Smooth muscle cell (in vitro differentiated cells): ENCODE data around the gene SPATA20. TPM values are rescaled to one million over a fixed set of nuclear protein-coding genes. Genes with fewer than 3 reads are reported as not detected.

Experiments
- DNase-seq: peaks from one replicate; lab custom pipeline; 2025; ENCODE audit not compliant: unreplicated experiment; lab: John Stamatoyannopoulos, UW
- H2AFZ ChIP-seq: fragments of 200-600 bp; sonication (generic); 2 replicates; pipeline ENCODE4 v1.6.0; 2016; ENCODE audit warnings: antibody characterized with exemption, low read depth, mild to moderate bottlenecking
- H3F3A ChIP-seq: fragments of 200-600 bp; sonication (generic); 2 replicates; pipeline ENCODE4 v1.6.0; 2017; ENCODE audit warnings: antibody characterized with exemption, low read depth
- H3K27ac ChIP-seq: fragments of 200-600 bp; sonication (generic); 2 replicates; pipeline ENCODE4 v1.5.1; 2016; ENCODE audit warnings: low read depth, mild to moderate bottlenecking
- H3K27me3 ChIP-seq: fragments of 200-600 bp; sonication (generic); 2 replicates; pipeline ENCODE4 v1.6.1; 2016; ENCODE audit warnings: low read depth, mild to moderate bottlenecking
- H3K36me3 ChIP-seq: fragments of 200-600 bp; sonication (generic); 2 replicates; pipeline ENCODE4 v1.5.1; 2016; ENCODE audit warnings: low read depth
- H3K4me1 ChIP-seq: fragments of 200-600 bp; sonication (generic); 2 replicates; pipeline ENCODE4 v1.5.1; 2016; ENCODE audit warnings: low read depth
- H3K4me2 ChIP-seq: fragments of 200-600 bp; sonication (generic); 2 replicates; pipeline ENCODE4 v1.6.0; 2016; ENCODE audit warnings: mild to moderate bottlenecking
- H3K4me3 ChIP-seq: fragments of 200-600 bp; sonication (generic); 2 replicates; pipeline ENCODE4 v1.5.1; 2016; ENCODE audit warnings: mild to moderate bottlenecking
- H3K79me2 ChIP-seq: fragments of 200-600 bp; sonication (generic); 2 replicates; pipeline ENCODE4 v1.6.0; 2016; ENCODE audit warnings: low read depth, mild to moderate bottlenecking
- H3K9ac ChIP-seq: fragments of 200-600 bp; sonication (generic); 2 replicates; pipeline ENCODE4 v1.6.0; 2016; ENCODE audit warnings: low read depth
- H3K9me3 ChIP-seq: fragments of 200-600 bp; sonication (generic); replicated peaks from 2 replicates; pipeline ENCODE4 v1.5.1; 2016; ENCODE audit warnings: low read depth
- H4K20me1 ChIP-seq: fragments of 200-600 bp; sonication (generic); 2 replicates; pipeline ENCODE4 v1.6.0; 2016; ENCODE audit warnings: low read depth
- CTCF ChIP-seq: fragments of 200-600 bp; sonication (generic); IDR thresholded peaks from 2 replicates; pipeline ENCODE4 v1.5.1; 2017; ENCODE audit warnings: borderline replicate concordance, mild to moderate bottlenecking, antibody characterized with exemption; ENCODE audit not compliant: insufficient read depth, poor library complexity, severe bottlenecking
- WGBS: methylation state at CpG from one replicate; pipeline ENCODE4 v1.1.7; 2016; ENCODE audit warnings: low lambda C conversion rate; 5-methylcytosine and 5-hydroxymethylcytosine counted together
- polyA plus RNA-seq: library from polyadenylated mRNA; unstranded; fragments of >200 nt; fragmentation: Nextera tagmentation; extraction: Ambion mirVana; gene quantifications from 2 replicates; pipeline ENCODE4 v1.2.1, GENCODE V29; 2016
- total RNA-seq: library from RNA; depleted of rRNA; stranded (reverse); fragments of >200 nt; gene quantifications from 2 replicates; pipeline ENCODE4 v1.2.3, GENCODE V29; 2014

Gene SPATA20
- total and polyA plus RNA-seq, 2 experiments from 2014 or later, result 61.0 to 62.7 TPM

- Histone ChIP-seq H2AFZ (no peak overlapping the region), H3K9ac (no peak overlapping the region)
These were observed 7.0 kb upstream of the SPATA20 start for GRCh38 chr17:50539762-50540559.

DNA sequence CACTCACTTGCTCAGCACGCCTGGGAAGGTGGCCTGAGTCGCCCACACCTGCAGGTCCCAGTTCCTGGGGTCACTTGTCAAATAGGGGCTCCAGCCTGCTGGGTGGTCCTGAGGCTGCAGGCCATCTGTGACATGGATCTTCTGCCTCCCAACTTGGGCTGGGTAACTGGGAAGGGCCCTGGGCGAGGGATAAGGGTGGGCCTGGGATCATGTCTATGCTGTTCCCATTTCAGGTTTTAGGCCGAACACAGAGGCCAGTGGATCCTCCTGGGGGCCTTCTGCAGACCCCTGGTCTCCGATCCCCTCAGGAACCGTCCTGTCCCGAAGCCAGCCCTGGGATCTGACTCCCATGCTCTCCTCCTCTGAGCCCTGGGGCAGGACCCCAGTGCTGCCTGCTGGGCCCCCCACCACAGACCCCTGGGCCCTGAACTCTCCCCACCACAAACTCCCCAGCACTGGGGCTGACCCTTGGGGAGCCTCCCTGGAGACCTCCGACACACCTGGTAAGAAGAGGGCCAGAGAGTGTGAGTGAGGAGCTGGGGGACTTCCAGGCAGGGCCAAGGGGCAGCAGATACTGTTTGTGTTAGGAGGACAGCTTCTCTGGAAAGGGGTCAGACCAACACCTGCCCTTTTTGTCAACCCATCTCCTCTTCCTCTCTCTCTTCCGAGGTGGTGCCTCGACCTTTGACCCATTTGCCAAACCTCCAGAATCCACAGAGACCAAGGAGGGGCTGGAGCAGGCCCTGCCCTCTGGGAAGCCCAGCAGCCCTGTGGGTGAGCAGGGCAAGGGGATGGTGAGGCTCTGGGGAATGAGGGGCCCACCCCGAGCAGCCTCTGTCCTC is 6.2 kb upstream of the SPATA20 start:
- no peak overlapping the region for H3K9ac ChIP-seq
- no peaks in the 10 kb centered on the region for H3K36me3 ChIP-seq
- H3K27me3 ChIP-seq, result no peaks in the 10 kb centered on the region
- H3K4me1 ChIP-seq, result peaks cover 14% of the 10 kb centered on the region
- no peaks in the 10 kb centered on the region for H3K79me2 ChIP-seq
- TF ChIP-seq CTCF, result no peak
- H4K20me1 ChIP-seq, result no peaks in the 10 kb centered on the region
- WGBS, result 96% methylated on average over 8 of the region's 11 CpGs
- no peak overlapping the region for H2AFZ ChIP-seq
- no peaks in the 10 kb centered on the region for H3K9me3 ChIP-seq
- peak overlapping the region; percentile 53 for H3K4me3 ChIP-seq
- no peak for DNase-seq
- peak overlapping the region; percentile 86 for H3K4me2 ChIP-seq
- no peak overlapping the region for H3K27ac ChIP-seq
- no peaks in the 10 kb centered on the region for H3F3A ChIP-seq

More at GRCh38 chr17:50539762-50540559, 7.0 kb upstream of the SPATA20 start:
- no peak for TF ChIP-seq CTCF
- Histone ChIP-seq H3K27ac (no peak overlapping the region), H3K4me3 (no peak overlapping the region), H3K27me3 (no peaks in the 10 kb centered on the region), H3K4me2 (no peak overlapping the region), H3K79me2 (no peaks in the 10 kb centered on the region), H4K20me1 (no peaks in the 10 kb centered on the region), H3K9me3 (no peaks in the 10 kb centered on the region), H3F3A (no peaks in the 10 kb centered on the region), H3K36me3 (no peaks in the 10 kb centered on the region), H3K4me1 (peaks cover 14% of the 10 kb centered on the region)
- DNase-seq, result no peak
- 78% methylated on average over 14 of the region's 15 CpGs for WGBS

DNA sequence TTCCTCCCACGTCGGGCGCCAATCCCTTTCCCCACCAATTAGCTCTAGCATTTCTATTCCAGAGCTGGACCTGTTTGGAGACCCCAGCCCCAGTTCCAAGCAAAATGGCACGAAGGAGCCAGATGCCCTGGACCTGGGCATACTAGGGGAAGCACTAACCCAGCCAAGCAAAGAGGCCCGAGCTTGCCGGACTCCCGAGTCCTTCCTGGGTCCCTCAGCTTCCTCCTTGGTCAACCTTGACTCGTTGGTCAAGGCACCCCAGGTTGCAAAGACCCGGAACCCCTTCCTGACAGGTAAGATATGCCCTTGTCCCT is 5.6 kb upstream of the SPATA20 start:
- Histone ChIP-seq H3K36me3 (no peaks in the 10 kb centered on the region), H3F3A (no peaks in the 10 kb centered on the region), H3K9ac (peak overlapping the region; percentile 39), H3K4me2 (peak overlapping the region; percentile 86), H4K20me1 (no peaks in the 10 kb centered on the region), H3K4me3 (peak overlapping the region; percentile 53), H3K9me3 (no peaks in the 10 kb centered on the region), H3K4me1 (peaks cover 14% of the 10 kb centered on the region), H2AFZ (peak overlapping the region; percentile 76), H3K79me2 (no peaks in the 10 kb centered on the region), H3K27me3 (no peaks in the 10 kb centered on the region), H3K27ac (peak overlapping the region; percentile 2)
- no peak for TF ChIP-seq CTCF
- DNase-seq, result no peak
- 81% methylated on average over 9 of the region's 9 CpGs for WGBS
